IPS-NIHi11 (cell line): ENCODE data around the gene ANGPTL2.

ENCODE experiments used
- DNase-seq: peaks from one replicate; pipeline ENCODE4 v3.0.0; 2012; ENCODE audit warnings: mixed read lengths, low spot score

The ANGPTL2 gene

GRCh38 chr9:127075624-127076372 is 46.6 kb downstream of the ANGPTL2 start:
- DNase-seq, result no peak

- DNase-seq, result no peak
Measured at GRCh38 chr9:127074561-127075548, 47.6 kb downstream of the ANGPTL2 start.

GRCh38 chr9:127067603-127068220 is 54.7 kb downstream of the ANGPTL2 start:
- DNase-seq, result no peak

- no peak for DNase-seq
Measured at GRCh38 chr9:127066851-127067136, 55.6 kb downstream of the ANGPTL2 start.

GRCh38 chr9:127066060-127066850 is 56.2 kb downstream of the ANGPTL2 start:
- no peak for DNase-seq

- no peak for DNase-seq
Measured at GRCh38 chr9:127065592-127065991, 56.8 kb downstream of the ANGPTL2 start.

- no peak for DNase-seq
Measured at GRCh38 chr9:127064335-127064734, 58.1 kb downstream of the ANGPTL2 start.

- no peak for DNase-seq
Measured at GRCh38 chr9:127061411-127061810, 61.0 kb downstream of the ANGPTL2 start.

GRCh38 chr9:127059765-127060361 is 62.6 kb downstream of the ANGPTL2 start:
- DNase-seq, result no peak

GRCh38 chr9:127059030-127059429 is 63.4 kb downstream of the ANGPTL2 start:
- no peak for DNase-seq

- no peak for DNase-seq
Measured at GRCh38 chr9:127058645-127059021, 63.8 kb downstream of the ANGPTL2 start.

GRCh38 chr9:127058011-127058644 is 64.3 kb downstream of the ANGPTL2 start:
- no peak for DNase-seq

GRCh38 chr9:127056446-127056845 is 66.0 kb downstream of the ANGPTL2 start:
- no peak for DNase-seq

- no peak for DNase-seq
Measured at GRCh38 chr9:127055745-127056402, 66.6 kb downstream of the ANGPTL2 start.

GRCh38 chr9:127053960-127054359 is 68.5 kb downstream of the ANGPTL2 start:
- no peak for DNase-seq

- no peak for DNase-seq
Measured at GRCh38 chr9:127053057-127053821, 69.2 kb downstream of the ANGPTL2 start.

- no peak for DNase-seq
Measured at GRCh38 chr9:127051881-127052595, 70.4 kb downstream of the ANGPTL2 start.

- DNase-seq, result no peak
Measured at GRCh38 chr9:127050591-127051001, 71.8 kb downstream of the ANGPTL2 start.

GRCh38 chr9:127050152-127050551 is 72.3 kb downstream of the ANGPTL2 start:
- DNase-seq, result no peak
